OCI-LY7 (cell line): ENCODE data around the gene C16orf54. TPM values are rescaled to one million over a fixed set of nuclear protein-coding genes. Genes with fewer than 3 reads are reported as not detected.

ENCODE experiments used
- BruUV-seq: library from RNA; stranded (reverse); fragments of 400-500 nt; replicated peaks from 2 replicates; lab custom pipeline; 2021; lab: Mats Ljungman, UMichigan
- CTCF ChIA-PET: fragments of 300-600 bp; sonication (Branson Sonifier 250); formaldehyde crosslinking; loops from one replicate; lab custom pipeline; 2022; ENCODE audit warnings: antibody characterized with exemption; ENCODE audit not compliant: unreplicated experiment; lab: Charles Lee
- POLR2A ChIA-PET: fragments of 300-600 bp; sonication (Branson Sonifier 250); formaldehyde crosslinking; loops from one replicate; lab custom pipeline; 2022; ENCODE audit warnings: antibody characterized with exemption; lab: Charles Lee
- DNase-seq: peaks from one replicate; pipeline ENCODE4 v3.0.0-alpha.2; 2015; ENCODE audit warnings: low spot score
- H2AFZ ChIP-seq: fragments of 200-600 bp; sonication (generic), shearing (Covaris generic); 2 replicates; pipeline ENCODE4 v1.6.1; 2014; ENCODE audit warnings: mild to moderate bottlenecking, antibody characterized with exemption, low read length, moderate library complexity
- H3K27ac ChIP-seq: fragments of 200-600 bp; sonication (generic); 2 replicates; pipeline ENCODE4 v1.5.1; 2014; ENCODE audit warnings: mixed run types, low read depth, mild to moderate bottlenecking, moderate library complexity, low read length, inconsistent platforms; ENCODE audit not compliant: poor library complexity, severe bottlenecking
- H3K36me3 ChIP-seq: fragments of 200-600 bp; sonication (generic); 2 replicates; pipeline ENCODE4 v1.6.1; 2014; ENCODE audit warnings: mild to moderate bottlenecking, antibody characterized with exemption, low read length, moderate library complexity, mixed read lengths; ENCODE audit not compliant: insufficient read depth
- H3K4me1 ChIP-seq: fragments of 200-600 bp; sonication (generic); 2 replicates; pipeline ENCODE4 v1.5.1; 2014; ENCODE audit warnings: mild to moderate bottlenecking, low read length; ENCODE audit not compliant: insufficient read depth, poor library complexity, severe bottlenecking
- H3K4me2 ChIP-seq: fragments of 200-600 bp; sonication (generic); 2 replicates; pipeline ENCODE4 v1.6.1; 2014; ENCODE audit warnings: mild to moderate bottlenecking, low read length
- H3K4me3 ChIP-seq: fragments of 200-600 bp; sonication (generic); 2 replicates; pipeline ENCODE4 v1.5.1; 2014; ENCODE audit warnings: mild to moderate bottlenecking, low read depth, low read length; ENCODE audit not compliant: poor library complexity, severe bottlenecking
- H3K79me2 ChIP-seq: fragments of 200-600 bp; sonication (generic); 2 replicates; pipeline ENCODE4 v1.6.1; 2016; ENCODE audit warnings: low read depth, mild to moderate bottlenecking, low read length, moderate library complexity, mixed read lengths; ENCODE audit not compliant: insufficient read depth
- H3K9me2 ChIP-seq: fragments of 200-600 bp; sonication (generic); 2 replicates; pipeline ENCODE4 v1.6.1; 2016; ENCODE audit warnings: mild to moderate bottlenecking, low read length, mixed read lengths; ENCODE audit not compliant: insufficient read depth
- H3K9me3 ChIP-seq: fragments of 200-600 bp; sonication (generic); 2 replicates; pipeline ENCODE4 v1.6.1; 2014; ENCODE audit warnings: mild to moderate bottlenecking, mixed run types, low read length, mixed read lengths
- H4K20me1 ChIP-seq: fragments of 200-600 bp; sonication (generic); 2 replicates; pipeline ENCODE4 v1.6.1; 2014; ENCODE audit warnings: mild to moderate bottlenecking, antibody characterized with exemption, low read length, moderate library complexity, mixed read lengths; ENCODE audit not compliant: insufficient read depth
- EZH2phosphoT487 ChIP-seq: fragments of 200-600 bp; sonication (generic); IDR thresholded peaks from 2 replicates; pipeline ENCODE4 v1.6.1; 2018; ENCODE audit warnings: low read depth, borderline replicate concordance, mild to moderate bottlenecking, mixed run types, antibody characterized with exemption, low read length, moderate library complexity, mixed read lengths
- intact Hi-C: fragments of 100-400 bp; cut with micrococcal nuclease; formaldehyde crosslinking; loops from one replicate; pipeline ENCODE4 v1.10.0; 2022; ENCODE audit not compliant: unreplicated experiment
- total RNA-seq, 2 experiments: library from RNA; depleted of rRNA in 1 of 2; stranded (reverse); fragments of >200 nt in 1 of 2; shearing (Covaris generic) in 1 of 2; gene quantifications; 2 replicates each; pipeline ENCODE4 v1.2.3, GENCODE V29; 2014 to 2022
- TF ChIP-seq, protein P1 (sequence below): fragments of 200-600 bp; sonication (generic); conservative IDR thresholded peaks from 2 replicates; pipeline ENCODE4 v1.5.1; 2014; ENCODE audit warnings: mild to moderate bottlenecking, antibody characterized with exemption, low read length, moderate library complexity, mixed read lengths

The C16orf54 gene
- total RNA-seq, 2 experiments from 2014 or later = 0.32 TPM; not detected in 1

DNA sequence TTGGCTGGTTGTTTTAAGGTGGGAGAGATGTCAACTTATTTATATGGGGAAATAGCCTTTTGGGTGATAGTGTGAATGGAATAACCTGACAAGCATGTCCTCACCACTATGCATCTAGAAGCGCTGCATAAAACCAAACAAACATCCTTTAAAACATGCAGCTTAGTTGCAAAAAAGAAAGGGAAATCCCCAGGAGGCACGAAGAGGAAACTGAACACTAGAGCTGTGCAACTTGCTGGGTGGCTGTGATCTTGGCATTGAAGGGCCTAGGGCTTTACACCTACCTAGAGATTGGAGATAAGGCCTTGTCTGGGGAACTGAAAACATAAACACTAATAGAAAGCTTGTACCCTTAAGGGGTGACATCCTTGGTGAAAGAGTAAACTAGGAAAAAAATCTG, 7.3 kb downstream of the C16orf54 start:
- BruUV-seq = no TSS peak
- Histone ChIP-seq H2AFZ (peak overlapping the region; percentile 56; the same call in 1 of the 2 replicates), H3K4me1 (peaks cover 27% of the 10 kb centered on the region), H3K27ac (peak overlapping the region; percentile 39), H3K4me2 (peak overlapping the region; percentile 56), H4K20me1 (no peaks in the 10 kb centered on the region), H3K36me3 (no peaks in the 10 kb centered on the region), H3K79me2 (no peaks in the 10 kb centered on the region), H3K9me2 (no peaks in the 10 kb centered on the region), H3K4me3 (peak overlapping the region; percentile 7), H3K9me3 (no peaks in the 10 kb centered on the region)
- peak; percentile 70 for DNase-seq
- ChIA-PET POLR2A (interaction anchor here (1.3 kb wide), 1 partner anchor 52 kb away, joined by 4 read pairs; the partner anchor contains the start of gene KIF22), CTCF (no interaction called here)
- no peak for TF ChIP-seq EZH2phosphoT487
- TF ChIP-seq, protein P1, sequence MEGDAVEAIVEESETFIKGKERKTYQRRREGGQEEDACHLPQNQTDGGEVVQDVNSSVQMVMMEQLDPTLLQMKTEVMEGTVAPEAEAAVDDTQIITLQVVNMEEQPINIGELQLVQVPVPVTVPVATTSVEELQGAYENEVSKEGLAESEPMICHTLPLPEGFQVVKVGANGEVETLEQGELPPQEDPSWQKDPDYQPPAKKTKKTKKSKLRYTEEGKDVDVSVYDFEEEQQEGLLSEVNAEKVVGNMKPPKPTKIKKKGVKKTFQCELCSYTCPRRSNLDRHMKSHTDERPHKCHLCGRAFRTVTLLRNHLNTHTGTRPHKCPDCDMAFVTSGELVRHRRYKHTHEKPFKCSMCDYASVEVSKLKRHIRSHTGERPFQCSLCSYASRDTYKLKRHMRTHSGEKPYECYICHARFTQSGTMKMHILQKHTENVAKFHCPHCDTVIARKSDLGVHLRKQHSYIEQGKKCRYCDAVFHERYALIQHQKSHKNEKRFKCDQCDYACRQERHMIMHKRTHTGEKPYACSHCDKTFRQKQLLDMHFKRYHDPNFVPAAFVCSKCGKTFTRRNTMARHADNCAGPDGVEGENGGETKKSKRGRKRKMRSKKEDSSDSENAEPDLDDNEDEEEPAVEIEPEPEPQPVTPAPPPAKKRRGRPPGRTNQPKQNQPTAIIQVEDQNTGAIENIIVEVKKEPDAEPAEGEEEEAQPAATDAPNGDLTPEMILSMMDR = no peak
- intact Hi-C loops = no loop called here

GRCh38 chr16:29737713-29738112, 8.1 kb downstream of the C16orf54 start:
- DNase-seq = no peak
- intact Hi-C loops = no loop called here
- Histone ChIP-seq H3K4me1 (peaks cover 27% of the 10 kb centered on the region), H3K4me3 (no peak overlapping the region), H4K20me1 (no peaks in the 10 kb centered on the region), H3K79me2 (no peaks in the 10 kb centered on the region), H3K36me3 (no peaks in the 10 kb centered on the region), H2AFZ (peak overlapping the region; percentile 56; the same call in 1 of the 2 replicates), H3K4me2 (peak overlapping the region; percentile 56), H3K9me3 (no peaks in the 10 kb centered on the region), H3K27ac (peak overlapping the region; percentile 39), H3K9me2 (no peaks in the 10 kb centered on the region)
- ChIA-PET CTCF (no interaction called here), POLR2A (interaction anchor here (0.6 to 0.8 kb wide), 4 partner anchors 16 to 260 kb away, joined by 3 to 5 read pairs (median 4); no protein-coding TSS in a partner anchor)
- no TSS peak for BruUV-seq
- TF ChIP-seq, protein P1 = no peak
- no peak for TF ChIP-seq EZH2phosphoT487

- H3K4me2 ChIP-seq = no peak overlapping the region
- H3K36me3 ChIP-seq = no peaks in the 10 kb centered on the region
- DNase-seq = no peak
- H3K9me3 ChIP-seq = no peaks in the 10 kb centered on the region
- BruUV-seq = no TSS peak
- H3K4me3 ChIP-seq = no peak overlapping the region
- H3K27ac ChIP-seq = no peak overlapping the region
- no peaks in the 10 kb centered on the region for H3K79me2 ChIP-seq
- ChIA-PET POLR2A (interaction anchor here (0.6 to 0.8 kb wide), 2 partner anchors 8 to 57 kb away, joined by 3 read pairs; no protein-coding TSS in a partner anchor), CTCF (no interaction called here)
- TF ChIP-seq, protein P1 = no peak
- no peak for TF ChIP-seq EZH2phosphoT487
- H3K9me2 ChIP-seq = no peaks in the 10 kb centered on the region
- no peaks in the 10 kb centered on the region for H4K20me1 ChIP-seq
- intact Hi-C loops = no loop called here
- H3K4me1 ChIP-seq = peaks cover 34% of the 10 kb centered on the region
- H2AFZ ChIP-seq = no peak overlapping the region
Observed at GRCh38 chr16:29736764-29737163, 9.0 kb downstream of the C16orf54 start.
